Colonic mucosa (tissue), 4 donors: ENCODE results near the gene ATM. TPM values are rescaled to one million over a fixed set of nuclear protein-coding genes. Genes with fewer than 3 reads are reported as not detected.
"Not testable (repeated sequence)": the region's sequence is repeated elsewhere in the genome, so short reads cannot be mapped to it uniquely, and the experiment has no call there.

Source experiments
- DNase-seq: peaks from one replicate; pipeline ENCODE4 v3.0.0-alpha.2; 2020
- H3K27ac ChIP-seq: fragments of 200-600 bp; one replicate; pipeline ENCODE4 v1.8.0; 2021
- H3K27me3 ChIP-seq: fragments of 200-600 bp; one replicate; pipeline ENCODE4 v1.8.0; 2021
- H3K36me3 ChIP-seq: fragments of 200-600 bp; one replicate; pipeline ENCODE4 v1.8.0; 2021
- H3K4me1 ChIP-seq: fragments of 200-600 bp; one replicate; pipeline ENCODE4 v1.8.0; 2021; ENCODE audit warnings: mild to moderate bottlenecking
- H3K4me3 ChIP-seq: fragments of 200-600 bp; one replicate; pipeline ENCODE4 v1.8.0; 2021
- H3K9ac ChIP-seq, 2 donors: one replicate each; pipeline ENCODE4 v1.7.0; 2013; ENCODE audit warnings: control low read depth in 2 of 2, low read depth in 2 of 2, low read length in 2 of 2
- H3K9me3 ChIP-seq: fragments of 200-600 bp; one replicate; pipeline ENCODE4 v1.8.0; 2021
- CTCF ChIP-seq: fragments of 200-600 bp; IDR thresholded peaks from one replicate; pipeline ENCODE4 v1.8.0; 2022; ENCODE audit warnings: antibody characterized with exemption, mild to moderate bottlenecking
- intact Hi-C: fragments of 100-400 bp; cut with DNase I; formaldehyde crosslinking; loops from one replicate; pipeline ENCODE4 v1.14.1; 2022
- total RNA-seq, 2 donors: library from RNA; stranded (reverse); fragmentation: NEBNext Ultra II Directional in 1 of 2; extraction: Animal tissue kit (Norgen Biotek cat#: 25700) in 1 of 2; gene quantifications; one replicate each; pipeline ENCODE4 v1.2.1, GENCODE V29; 2021
- donor health status: healthy.
- donor health status: DM: no; HTN: no; CAD: no.
- donor health status: DM: no; HTN: no; CAD: no.

ATM gene
- total RNA-seq, 2 donors from 2014 or later, result 28.3 to 30.1 TPM

GRCh38 chr11:108370315-108370714 lies 147.4 kb downstream of the ATM start:
- no peak overlapping the region for H3K9ac ChIP-seq
- no peaks in the 10 kb centered on the region for H3K27me3 ChIP-seq
- no peak for DNase-seq

GRCh38 chr11:108370990-108371389 lies 148.1 kb downstream of the ATM start:
- TF ChIP-seq CTCF, result no peak

More at GRCh38 chr11:108370315-108370714, 147.4 kb downstream of the ATM start:
- no peak for TF ChIP-seq CTCF
- H3K36me3 ChIP-seq, result no peaks in the 10 kb centered on the region
- no peak overlapping the region for H3K27ac ChIP-seq
- H3K9me3 ChIP-seq, result no peaks in the 10 kb centered on the region
- H3K4me3 ChIP-seq, result no peak overlapping the region
- no peaks in the 10 kb centered on the region for H3K4me1 ChIP-seq
- intact Hi-C loops, result no loop called here

GRCh38 chr11:108373505-108373904 lies 150.6 kb downstream of the ATM start:
- not testable (repeated sequence) for H3K9me3 ChIP-seq

More at GRCh38 chr11:108370990-108371389, 148.1 kb downstream of the ATM start:
- H3K27me3 ChIP-seq, result no peaks in the 10 kb centered on the region
- no peaks in the 10 kb centered on the region for H3K4me1 ChIP-seq
- no peak overlapping the region for H3K4me3 ChIP-seq
- H3K36me3 ChIP-seq, result no peaks in the 10 kb centered on the region
- H3K9me3 ChIP-seq, result no peaks in the 10 kb centered on the region
- intact Hi-C loops, result no loop called here
- DNase-seq, result no peak
- H3K27ac ChIP-seq, result no peak overlapping the region
- no peak overlapping the region for H3K9ac ChIP-seq

GRCh38 chr11:108388576-108388975 lies 165.7 kb downstream of the ATM start:
- no peak overlapping the region for H3K27ac ChIP-seq
- intact Hi-C loops, result no loop called here
- no peak overlapping the region for H3K9ac ChIP-seq
- TF ChIP-seq CTCF, result no peak
- no peaks in the 10 kb centered on the region for H3K27me3 ChIP-seq
- DNase-seq, result no peak
- no peak overlapping the region for H3K4me3 ChIP-seq
- no peaks in the 10 kb centered on the region for H3K4me1 ChIP-seq
- no peaks in the 10 kb centered on the region for H3K9me3 ChIP-seq
- H3K36me3 ChIP-seq, result no peaks in the 10 kb centered on the region

More at GRCh38 chr11:108373505-108373904, 150.6 kb downstream of the ATM start:
- H3K27me3 ChIP-seq, DNase-seq, H3K4me1 ChIP-seq, H3K27ac ChIP-seq, H3K36me3 ChIP-seq, intact Hi-C loops, H3K9ac ChIP-seq, H3K4me3 ChIP-seq: not testable (repeated sequence)

GRCh38 chr11:108392353-108392752 lies 169.5 kb downstream of the ATM start:
- intact Hi-C loops, result no loop called here
- Histone ChIP-seq H3K9ac (no peak overlapping the region), H3K36me3 (no peaks in the 10 kb centered on the region), H3K27me3 (no peaks in the 10 kb centered on the region), H3K9me3 (no peaks in the 10 kb centered on the region), H3K4me1 (no peaks in the 10 kb centered on the region), H3K4me3 (no peak overlapping the region), H3K27ac (no peak overlapping the region)
- no peak for TF ChIP-seq CTCF
- no peak for DNase-seq

GRCh38 chr11:108393046-108393445 lies 170.2 kb downstream of the ATM start:
- intact Hi-C loops, result no loop called here
- Histone ChIP-seq H3K9ac (no peak overlapping the region), H3K27ac (no peak overlapping the region), H3K4me3 (no peak overlapping the region), H3K27me3 (no peaks in the 10 kb centered on the region), H3K4me1 (no peaks in the 10 kb centered on the region), H3K9me3 (no peaks in the 10 kb centered on the region), H3K36me3 (no peaks in the 10 kb centered on the region)
- no peak for TF ChIP-seq CTCF
- DNase-seq, result no peak
